SK-N-SH treated with all-trans-retinoic acid at 6 μM for 48 hours (cell line): ENCODE data around the gene REPS1.

ENCODE experiments used
- BACH2 ChIP-seq: fragments of 250-450 bp; sonication (Bioruptor Pico); IDR thresholded peaks from 2 replicates; pipeline ENCODE4 v1.9.0; 2021; ENCODE audit warnings: mild to moderate bottlenecking, borderline replicate concordance
- CREB5 ChIP-seq: fragments of 250-450 bp; sonication (Bioruptor Pico); IDR thresholded peaks from 2 replicates; pipeline ENCODE4 v1.5.1; 2020; ENCODE audit warnings: low read depth, mild to moderate bottlenecking, moderate library complexity
- ESRRG ChIP-seq: fragments of 250-450 bp; sonication (Bioruptor Pico); IDR thresholded peaks from 2 replicates; pipeline ENCODE4 v1.6.1; 2021; ENCODE audit warnings: mild to moderate bottlenecking
- PATZ1 ChIP-seq: fragments of 250-450 bp; sonication (Bioruptor Pico); IDR thresholded peaks from 2 replicates; pipeline ENCODE4 v1.8.0; 2020; ENCODE audit warnings: mild to moderate bottlenecking, moderate library complexity, borderline replicate concordance
- PPARA ChIP-seq: fragments of 250-450 bp; sonication (Bioruptor Pico); IDR thresholded peaks from 2 replicates; pipeline ENCODE4 v1.5.0; 2020; ENCODE audit warnings: mild to moderate bottlenecking, borderline replicate concordance
- TCF4 ChIP-seq: fragments of 250-450 bp; sonication (Bioruptor Pico); IDR thresholded peaks from 2 replicates; pipeline ENCODE4 v1.8.0; 2021; ENCODE audit warnings: mild to moderate bottlenecking, moderate library complexity, borderline replicate concordance
- ZFP3 ChIP-seq: fragments of 250-450 bp; sonication (Bioruptor Pico); IDR thresholded peaks from 2 replicates; pipeline ENCODE4 v1.5.0; 2020; ENCODE audit warnings: mild to moderate bottlenecking, moderate library complexity
- ZNF565 ChIP-seq: fragments of 450-650 bp; formaldehyde crosslinking; conservative IDR thresholded peaks from 2 replicates; pipeline ENCODE4 v1.5.0; 2020; ENCODE audit warnings: low read depth, mild to moderate bottlenecking, moderate library complexity

GRCh38 chr6:138864343-138864890, 123.6 kb downstream of the REPS1 start:
- TF ChIP-seq BACH2 (CRISPR knock-in tag): no peak
- no peak for TF ChIP-seq TCF4 (CRISPR knock-in tag)
- no peak for TF ChIP-seq PATZ1 (CRISPR knock-in tag)
- TF ChIP-seq ESRRG (CRISPR knock-in tag): no peak
- no peak for TF ChIP-seq CREB5 (CRISPR knock-in tag)
- no peak for TF ChIP-seq ZNF565 (CRISPR knock-in tag)
- TF ChIP-seq ZFP3 (CRISPR knock-in tag): no peak
- TF ChIP-seq PPARA (CRISPR knock-in tag): no peak
